GM21367 (cell line): ENCODE results near the gene CORO1C.

Source experiments
- ATAC-seq: cut with Tn5 transposase; IDR thresholded peaks from one replicate; pipeline ENCODE4 v1.9.1; 2021; ENCODE audit not compliant: unreplicated experiment

CORO1C gene

DNA sequence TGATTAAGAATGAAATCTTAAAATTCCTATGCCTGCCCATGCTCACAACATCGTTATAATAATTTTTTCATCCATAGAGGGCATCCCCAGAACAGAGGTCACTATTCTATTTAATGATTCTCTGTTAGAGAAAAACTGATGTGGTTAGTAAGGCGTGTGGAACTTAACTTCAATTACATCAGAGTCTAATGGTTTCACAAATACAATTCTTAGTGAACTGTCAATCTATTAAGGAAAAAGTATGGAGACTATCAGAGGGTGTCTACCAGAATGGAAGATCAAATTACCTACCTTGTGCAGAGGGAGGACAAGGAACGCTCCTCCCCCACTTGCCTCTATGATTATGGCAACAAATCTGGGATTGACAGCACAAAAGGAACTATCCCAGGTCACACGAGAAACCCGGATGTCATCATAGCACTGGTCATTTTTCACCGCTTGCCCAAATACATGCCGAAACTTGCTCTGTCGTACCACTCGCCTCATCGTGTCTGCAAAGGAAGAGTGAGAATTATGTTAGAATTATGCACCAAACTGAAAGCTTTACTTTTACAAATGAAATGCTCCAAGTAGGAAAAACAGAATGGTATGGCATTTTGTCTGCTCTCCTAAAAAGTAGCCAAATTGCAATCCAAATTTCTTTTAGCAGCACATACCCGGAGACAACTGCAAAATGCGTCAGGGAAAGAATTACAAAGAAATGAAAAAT is 30.3 kb downstream of the CORO1C start:
- ATAC-seq = no peak

DNA sequence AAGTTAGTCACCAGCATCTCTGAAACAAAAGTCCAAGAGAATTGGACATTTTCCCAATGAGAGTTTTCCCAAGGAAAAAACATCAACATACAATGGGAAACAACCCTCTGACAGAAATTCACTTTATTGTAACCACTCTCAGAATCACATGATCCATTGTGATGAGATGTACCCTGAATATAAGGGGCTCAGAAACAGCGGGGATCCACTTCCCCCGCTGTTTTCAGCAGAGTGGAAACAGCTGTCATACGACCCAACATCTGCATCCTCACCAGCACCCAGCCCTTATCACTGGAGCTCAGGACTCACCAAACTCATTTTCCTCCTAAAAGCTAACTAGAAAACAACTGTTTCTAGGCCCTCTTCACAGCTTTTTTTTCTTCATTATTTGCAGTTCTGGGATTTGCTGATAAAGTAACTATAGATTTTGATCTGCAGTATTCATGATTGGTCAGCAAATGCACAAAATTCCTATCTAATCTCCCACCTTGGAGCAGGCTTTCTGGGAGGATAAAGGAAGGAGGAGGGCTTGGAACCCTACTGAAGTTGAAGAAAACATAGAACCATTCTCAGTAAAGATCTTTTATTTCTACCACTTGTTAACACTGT is 31.3 kb downstream of the CORO1C start:
- no peak for ATAC-seq

DNA sequence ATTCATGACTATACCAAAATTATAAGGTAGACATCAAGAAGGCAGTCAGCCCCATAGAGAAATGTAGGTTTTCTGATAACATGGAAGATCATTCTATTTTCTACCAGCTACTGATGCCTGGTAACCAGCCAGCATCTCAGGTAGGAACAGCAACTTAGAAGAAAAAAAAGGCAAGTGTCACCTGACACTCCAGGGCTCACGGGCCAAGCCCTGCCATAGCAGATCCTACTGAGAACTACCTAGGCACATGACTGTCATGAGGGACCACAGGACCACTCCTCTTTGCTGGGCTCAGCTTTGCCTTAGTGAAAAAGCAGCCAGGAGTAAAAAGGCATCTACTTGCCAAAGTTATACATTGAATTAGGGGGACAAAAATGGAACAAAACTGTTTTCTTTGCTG is 33.4 kb downstream of the CORO1C start:
- ATAC-seq = no peak

DNA sequence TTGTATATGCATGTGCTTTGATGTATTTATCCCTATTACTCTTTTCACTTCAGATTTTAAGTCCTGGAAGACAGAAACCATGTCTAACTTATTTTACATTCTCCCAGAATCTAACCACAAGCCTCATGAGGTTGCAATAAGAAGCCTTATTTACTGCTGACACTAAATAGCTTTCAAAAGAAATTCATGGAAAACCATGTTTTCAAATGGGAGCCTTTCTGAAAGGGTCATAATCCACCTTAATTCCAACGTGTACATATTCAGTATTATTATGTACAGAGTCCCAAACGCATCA is 34.4 kb downstream of the CORO1C start:
- no peak for ATAC-seq

DNA sequence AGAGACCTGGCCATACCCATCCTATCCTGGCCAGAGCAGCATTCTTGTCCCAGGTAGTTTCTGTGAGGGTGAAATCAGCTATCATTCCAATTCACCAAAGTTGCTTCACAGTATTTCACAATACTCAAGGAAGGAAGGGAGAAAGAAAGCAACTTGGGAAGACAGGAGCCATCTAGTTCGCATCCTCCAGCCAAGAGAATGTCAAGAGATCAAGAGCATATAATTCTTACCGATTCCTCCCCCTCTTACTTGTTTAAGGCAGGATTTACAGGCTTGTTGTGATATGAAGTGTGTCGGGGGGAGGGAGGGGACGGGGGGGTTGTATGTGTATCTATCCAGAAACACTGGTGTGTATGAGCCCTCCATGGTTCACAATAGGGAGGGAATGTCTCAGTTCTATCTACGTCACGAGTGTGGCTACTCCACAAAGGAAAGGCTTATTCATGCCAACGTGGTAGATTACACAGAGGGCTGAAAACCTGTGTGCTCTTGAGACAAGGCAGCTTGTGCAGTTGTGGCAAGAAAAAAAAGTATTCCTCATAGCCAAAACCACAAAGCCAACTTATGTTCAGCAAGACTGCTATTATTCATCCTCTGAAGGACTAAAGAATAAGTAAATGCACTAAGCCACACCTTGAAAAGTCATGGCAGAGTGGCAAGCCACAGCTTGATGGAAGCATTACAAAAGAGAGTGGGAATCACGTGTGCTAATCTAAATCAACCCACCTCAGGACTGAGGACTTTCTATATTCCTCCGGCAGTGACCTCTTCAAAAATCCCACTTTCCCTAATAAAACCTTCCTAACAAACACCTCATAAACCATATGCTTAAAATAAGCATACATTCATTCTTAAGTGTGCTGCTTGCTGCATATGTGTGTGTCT is 35.0 kb downstream of the CORO1C start:
- no peak for ATAC-seq

DNA sequence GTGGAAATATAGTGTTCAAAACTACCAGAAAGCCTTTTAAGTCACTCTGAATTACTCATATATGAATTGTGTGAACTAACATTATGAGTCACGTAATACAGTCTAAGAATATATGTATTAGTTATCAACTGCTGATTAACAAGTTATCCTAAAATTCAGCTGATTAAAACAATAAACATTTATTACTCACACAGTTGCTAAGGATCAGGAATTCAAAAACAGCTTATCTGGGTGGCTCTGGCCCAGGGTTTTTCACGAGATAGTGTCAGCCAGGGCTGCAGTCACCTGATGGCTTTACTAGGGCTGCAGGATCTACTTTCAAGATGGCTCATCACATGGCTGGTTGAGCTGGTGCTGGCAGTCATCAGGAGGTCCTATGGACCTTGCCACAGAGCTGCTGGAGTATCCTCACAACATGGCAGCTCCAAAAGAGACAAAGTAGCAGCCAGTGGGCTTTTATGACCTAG is 36.5 kb downstream of the CORO1C start:
- ATAC-seq = no peak

DNA sequence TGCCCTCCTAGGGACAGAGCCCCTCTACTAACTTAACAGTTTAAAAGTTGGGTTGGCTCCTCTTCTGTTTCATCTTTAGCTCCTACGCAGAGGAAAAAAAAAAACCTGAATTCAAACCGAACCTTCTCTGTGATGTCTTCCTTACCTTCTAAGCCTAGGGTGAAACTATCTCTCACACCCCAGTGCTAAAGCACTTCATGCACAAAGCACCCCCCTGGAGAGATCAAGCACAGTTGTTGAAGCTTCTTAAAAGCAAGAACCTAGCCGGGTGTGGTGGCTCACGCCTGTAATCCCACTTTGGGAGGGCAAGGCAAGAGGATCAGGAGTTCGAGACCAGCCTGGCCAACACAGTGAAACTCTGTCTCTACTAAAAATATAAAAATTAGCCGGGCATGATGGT is 37.6 kb downstream of the CORO1C start:
- no peak for ATAC-seq

DNA sequence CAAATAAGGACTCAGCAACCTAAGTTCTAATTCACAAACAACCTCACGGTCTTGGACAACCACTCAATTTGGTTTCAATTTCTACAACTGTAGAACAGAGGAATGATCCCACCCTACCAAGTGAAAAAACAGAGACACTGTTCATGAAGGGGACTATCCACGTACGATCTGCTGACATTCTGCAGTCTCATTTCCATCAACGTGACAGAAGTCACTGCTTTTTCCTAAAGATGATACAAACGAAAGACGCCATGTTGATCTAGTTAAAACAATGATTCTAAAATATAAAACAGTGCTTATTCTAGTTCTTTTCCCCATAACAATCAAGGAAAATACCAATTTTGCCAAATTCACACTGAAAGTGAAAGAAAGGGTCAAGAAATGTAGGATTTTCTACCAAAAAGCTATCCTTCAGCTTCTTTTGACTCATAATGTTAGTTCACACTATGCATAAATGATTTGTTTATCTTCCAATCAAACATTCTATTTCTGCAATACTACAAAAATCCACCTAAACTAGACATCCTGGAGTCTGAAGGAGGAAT is 38.1 kb downstream of the CORO1C start:
- ATAC-seq = no peak

DNA sequence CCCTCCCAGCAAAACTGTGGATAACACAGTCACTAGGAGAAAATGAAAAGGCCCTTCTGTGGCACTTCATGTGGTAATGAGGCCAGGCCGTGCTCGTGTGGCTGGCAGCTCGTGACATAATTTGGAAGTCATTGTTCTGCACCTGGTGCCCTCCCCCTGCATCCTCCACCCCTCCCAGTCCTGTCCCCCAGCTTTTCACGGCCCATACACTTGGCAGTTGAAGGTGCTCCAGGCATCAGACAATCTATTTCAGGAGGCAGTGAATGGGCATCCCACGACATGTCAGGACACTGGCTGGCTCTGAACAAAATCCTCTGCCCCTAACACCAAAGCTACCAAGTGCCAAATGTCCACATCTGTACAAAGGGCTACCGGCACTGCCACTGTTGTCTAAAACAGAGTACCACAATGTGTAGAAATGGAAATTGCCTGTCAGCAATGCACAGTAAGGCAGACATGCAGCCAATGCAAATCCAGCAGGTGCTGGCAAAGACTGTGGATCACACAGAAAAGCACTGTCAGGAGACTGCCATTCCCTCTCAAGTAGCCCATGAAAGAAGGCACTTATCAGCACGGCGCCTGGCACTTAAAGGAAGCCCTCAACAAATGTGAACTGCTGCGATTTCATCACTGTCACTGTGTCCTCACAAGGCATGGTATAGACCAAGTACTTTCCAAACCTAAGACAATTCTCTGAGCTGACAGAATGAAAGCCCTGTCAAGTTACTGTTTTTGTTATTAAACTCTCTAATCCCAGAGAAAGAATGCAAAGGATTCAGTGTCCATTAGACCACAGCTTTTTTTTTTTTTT is 39.1 kb downstream of the CORO1C start:
- peak; percentile 3 for ATAC-seq

DNA sequence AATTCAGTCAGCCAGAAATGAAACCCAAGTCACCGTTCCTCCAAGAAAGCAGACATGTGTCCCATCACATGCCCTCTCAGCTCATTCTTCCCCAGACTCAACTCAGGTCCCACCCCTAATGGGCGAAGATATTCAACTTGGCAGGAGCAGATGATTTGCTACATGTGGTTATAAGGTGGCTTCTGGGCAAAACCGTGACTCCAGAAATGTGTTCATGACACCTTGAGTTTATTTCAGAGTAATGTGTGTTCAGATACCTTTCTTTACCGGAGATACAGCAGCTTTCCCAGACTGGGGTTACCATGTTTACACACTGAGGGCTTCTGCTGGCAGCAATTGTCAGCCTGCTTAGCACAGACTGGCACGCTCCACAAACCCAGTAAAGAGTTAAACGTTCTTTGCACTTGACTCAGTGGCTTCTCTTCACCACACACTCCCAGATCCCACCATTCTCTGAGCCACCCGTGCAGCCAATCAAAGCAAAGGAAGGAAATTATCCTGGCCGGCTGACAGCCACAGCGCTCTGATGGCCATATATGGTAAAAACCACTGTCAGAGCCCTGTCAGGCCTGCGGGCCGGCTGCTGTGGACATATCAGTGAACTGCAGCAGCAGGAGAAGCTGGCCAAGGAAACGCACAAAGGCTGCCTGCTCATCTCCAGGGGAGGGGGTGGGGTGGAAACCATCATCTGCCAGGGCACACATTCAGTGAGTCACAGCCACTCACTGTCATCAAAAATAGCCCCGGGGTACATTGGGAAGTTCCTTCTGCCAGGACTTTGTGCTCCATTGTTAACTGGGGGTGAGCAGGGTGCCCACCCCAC is 39.9 kb downstream of the CORO1C start:
- ATAC-seq = peak; percentile 59

DNA sequence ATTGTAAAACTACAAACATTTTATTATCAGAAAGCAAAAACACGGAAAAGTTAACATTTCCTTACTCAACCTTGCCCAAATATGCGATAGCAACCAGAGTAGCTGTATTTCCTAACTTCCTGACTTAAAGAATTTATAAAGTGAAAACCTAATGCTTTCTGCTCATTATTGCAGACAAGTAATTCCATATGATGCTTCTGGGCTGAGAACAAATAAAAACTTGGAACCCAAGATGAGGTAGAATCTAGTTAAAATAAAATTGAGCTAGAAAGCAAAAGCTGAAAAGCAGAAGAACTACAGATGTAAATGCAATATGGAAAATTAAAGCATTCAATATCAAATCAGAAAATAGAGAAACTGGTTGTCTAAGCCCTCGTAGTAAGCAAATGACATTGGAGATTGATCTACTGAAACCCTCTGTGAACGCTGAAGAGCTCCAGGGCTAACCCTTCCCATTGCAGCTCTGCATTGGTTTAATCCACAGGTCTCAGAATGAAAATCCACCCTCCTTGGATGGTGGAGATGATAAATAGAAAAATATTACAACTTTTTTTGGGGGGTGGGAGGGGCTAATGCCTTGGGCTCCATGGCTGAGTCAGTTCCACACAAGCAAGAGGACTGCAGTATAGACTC is 40.7 kb downstream of the CORO1C start:
- ATAC-seq = no peak

DNA sequence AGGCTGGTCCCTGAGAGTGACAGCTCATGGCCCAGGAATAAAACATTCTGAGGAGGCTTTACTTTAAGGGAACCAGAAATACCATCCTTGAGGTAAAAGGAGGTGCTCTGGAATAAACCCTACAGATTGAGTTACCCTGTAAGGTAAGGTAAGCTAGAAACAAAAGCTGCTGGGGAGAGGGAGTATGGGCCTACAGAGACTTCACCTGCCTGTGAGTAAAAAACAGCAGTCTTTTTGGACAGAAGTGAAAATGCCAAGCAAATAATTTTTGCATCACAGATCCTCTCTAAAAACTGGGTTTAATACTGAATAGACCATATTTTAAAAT is 41.2 kb downstream of the CORO1C start:
- ATAC-seq = no peak

DNA sequence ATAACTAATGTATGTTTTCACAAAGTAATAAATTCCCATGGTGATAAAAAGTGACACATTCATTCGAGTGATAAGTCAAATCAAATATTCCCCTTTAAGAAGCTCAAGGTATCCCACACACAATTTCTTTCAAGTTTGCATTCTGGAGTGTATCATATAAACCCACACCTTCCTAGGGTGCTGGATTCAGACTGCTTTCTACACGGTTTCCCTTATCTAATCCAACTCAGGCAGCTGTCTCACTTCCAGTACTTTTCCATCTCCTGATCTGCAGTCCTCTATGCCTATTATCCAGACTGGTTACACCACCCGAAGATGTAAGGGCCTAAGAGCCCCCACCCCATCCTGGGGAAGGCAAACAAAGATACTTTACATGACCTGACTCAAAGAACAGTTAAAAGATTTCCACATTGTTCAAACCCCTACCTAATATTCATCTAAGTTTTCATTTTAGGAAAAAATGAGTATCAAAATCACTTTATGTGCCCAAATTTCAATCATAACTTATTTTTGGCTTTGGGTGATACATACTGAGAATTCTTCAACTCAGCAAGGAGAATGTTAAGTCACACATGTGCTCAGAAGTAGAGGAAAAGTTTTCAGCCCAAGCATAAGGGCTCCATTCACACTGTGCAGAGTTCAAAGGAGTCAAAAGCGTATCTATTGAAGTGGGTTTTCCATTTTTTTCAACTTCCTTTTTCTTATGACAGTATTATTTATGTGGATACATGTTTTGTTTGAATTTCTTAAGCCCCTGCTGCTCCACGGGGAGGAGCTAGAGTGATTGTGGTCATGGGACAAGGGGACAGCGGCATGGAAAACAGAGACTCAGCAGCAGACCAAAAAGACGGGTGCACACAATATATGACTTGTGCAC is 41.8 kb downstream of the CORO1C start:
- ATAC-seq = no peak

DNA sequence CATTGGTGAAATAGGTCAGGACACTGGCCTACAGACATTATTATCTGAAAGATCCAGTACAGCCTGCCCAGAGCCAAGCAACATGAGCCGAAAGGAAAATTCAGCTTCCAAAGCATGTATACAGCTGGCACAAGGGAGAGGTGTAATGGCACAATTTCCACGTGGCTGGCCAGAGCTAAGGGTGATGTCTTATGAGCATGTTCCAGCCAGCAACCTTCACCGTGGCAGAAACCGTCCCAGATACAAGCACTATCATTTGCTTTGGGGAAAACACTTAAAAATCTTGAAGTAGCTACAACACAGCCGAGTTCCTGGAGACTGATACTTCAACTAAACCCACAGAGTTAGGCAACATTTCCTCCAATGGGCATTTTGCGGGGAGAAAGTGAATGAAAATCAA is 44.5 kb downstream of the CORO1C start:
- ATAC-seq = no peak

DNA sequence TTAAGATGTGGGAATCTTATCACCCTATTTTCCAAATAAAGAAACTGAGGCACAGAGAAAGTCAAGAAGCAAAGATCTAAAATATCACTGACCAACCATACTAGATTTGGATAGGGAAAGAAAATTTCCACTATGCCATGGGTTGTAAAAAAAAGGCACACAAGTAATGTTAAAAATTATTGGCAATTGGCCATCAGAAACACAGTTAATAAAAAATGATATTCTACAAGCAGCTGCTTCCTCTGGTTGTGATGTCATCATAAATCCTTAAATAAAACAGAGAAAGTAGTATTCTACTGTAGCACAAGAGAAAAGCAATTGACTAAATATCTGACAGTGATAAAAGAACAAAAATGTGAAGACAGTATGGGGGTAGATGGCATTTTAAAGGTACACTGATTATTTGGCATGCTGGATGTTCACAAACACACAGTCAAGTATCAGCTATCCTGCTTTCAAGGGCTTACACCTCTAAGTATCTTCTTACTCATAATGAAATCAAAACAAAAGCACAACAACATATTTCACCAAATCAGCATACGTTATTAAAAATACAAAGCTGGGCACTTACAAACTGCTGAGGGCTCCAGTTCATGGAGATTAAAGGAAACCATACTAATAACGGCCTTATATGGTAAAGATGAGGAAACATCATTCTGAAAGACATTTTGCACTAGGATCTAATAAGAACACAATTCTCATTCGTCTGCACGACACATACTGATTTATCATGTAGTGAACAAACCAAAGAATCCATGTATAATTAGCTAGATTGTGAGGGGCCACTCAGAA is 45.7 kb downstream of the CORO1C start:
- ATAC-seq = no peak

DNA sequence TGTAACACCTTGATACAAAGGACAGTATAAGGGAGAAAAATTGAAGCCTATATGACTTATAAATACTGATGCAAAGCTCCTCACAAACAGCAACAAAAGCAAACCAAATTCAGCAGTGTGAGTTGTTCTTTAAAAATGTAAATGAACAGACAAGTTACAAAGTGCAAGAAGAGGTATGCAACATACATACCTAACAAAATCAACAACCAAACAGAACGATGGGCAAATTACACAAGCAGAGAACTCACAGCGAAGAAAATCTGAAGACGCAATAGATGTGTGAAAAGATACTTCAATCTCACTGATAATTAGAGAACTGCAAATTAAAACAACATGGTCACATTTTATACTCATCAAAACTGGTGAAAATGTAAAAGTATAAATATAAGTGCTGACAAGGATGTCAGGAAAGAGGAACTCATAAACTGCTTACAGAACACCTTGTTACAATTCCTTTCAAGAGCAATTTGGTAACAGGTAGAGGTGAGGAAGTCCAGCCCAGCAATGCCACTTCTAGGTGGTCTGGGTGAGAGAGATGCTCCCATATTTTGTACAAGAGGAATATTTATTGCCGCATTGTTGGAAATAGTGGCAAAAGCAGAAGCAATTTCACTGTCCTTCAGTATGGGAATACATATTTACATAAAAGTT is 47.3 kb downstream of the CORO1C start:
- ATAC-seq = no peak

DNA sequence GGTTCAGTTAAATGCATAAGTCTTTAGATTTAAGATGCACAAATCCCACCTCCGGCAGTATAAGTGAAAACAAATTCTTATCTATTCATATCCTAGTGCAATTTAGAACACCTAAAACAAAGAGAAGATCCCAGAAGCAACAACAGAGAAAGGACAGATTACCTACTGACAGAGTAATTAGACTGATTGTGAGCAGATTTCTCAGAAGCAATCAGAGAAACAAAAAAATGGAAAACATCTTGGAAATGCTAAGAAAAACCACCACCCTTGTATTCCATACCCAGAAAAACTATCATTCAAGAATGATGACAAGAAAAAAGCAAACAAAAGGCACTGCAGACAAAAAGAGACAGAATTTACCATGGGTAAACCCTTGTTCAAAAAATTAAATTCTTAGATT is 50.0 kb downstream of the CORO1C start:
- ATAC-seq = no peak
